GM13977 (cell line): ENCODE results near the gene TRMT1.

ENCODE experiments used
- DNase-seq: peaks from one replicate; pipeline ENCODE4 v3.0.0; 2012; ENCODE audit warnings: low spot score
- CTCF ChIP-seq: IDR thresholded peaks from 2 replicates; pipeline ENCODE4 v1.5.1; 2012; ENCODE audit warnings: mild to moderate bottlenecking, control low read depth; ENCODE audit not compliant: insufficient read depth; ENCODE audit errors: extremely low read depth, missing control alignments
- in situ Hi-C: fragments of 300-500 bp; cut with MboI; formaldehyde crosslinking; loops from one replicate; pipeline ENCODE4 v1.12.0; 2022; ENCODE audit warnings: low sequenced_read_pairs, low pct_unique_long_range_greater_than_20kb, mixed read lengths, inconsistent platforms; ENCODE audit not compliant: unreplicated experiment

The TRMT1 gene

GRCh38 chr19:13137290-13137794 lies 20.8 kb upstream of the TRMT1 start:
- in situ Hi-C loops, result no loop called here
- DNase-seq, result no peak
- no peak for TF ChIP-seq CTCF

- no peak for DNase-seq
- in situ Hi-C loops, result no loop called here
- no peak for TF ChIP-seq CTCF
Observed at GRCh38 chr19:13135068-13136062, 18.8 kb upstream of the TRMT1 start.

GRCh38 chr19:13134626-13135025 lies 18.1 kb upstream of the TRMT1 start:
- no peak for DNase-seq
- in situ Hi-C loops, result no loop called here
- no peak for TF ChIP-seq CTCF

- in situ Hi-C loops, result no loop called here
- DNase-seq, result no peak
- no peak for TF ChIP-seq CTCF
Observed at GRCh38 chr19:13133241-13133870, 16.8 kb upstream of the TRMT1 start.

- in situ Hi-C loops, result no loop called here
- DNase-seq, result no peak
- TF ChIP-seq CTCF, result no peak
Observed at GRCh38 chr19:13132471-13133180, 16.1 kb upstream of the TRMT1 start.

- in situ Hi-C loops, result no loop called here
- no peak for DNase-seq
- TF ChIP-seq CTCF, result no peak
Observed at GRCh38 chr19:13130886-13131490, 14.4 kb upstream of the TRMT1 start.
